ENCODE data around the gene BCL10.

GRCh38 chr1:85321237-85321964, 45.0 kb upstream of the BCL10 start:
- TF ChIP-seq CTCF (conservative IDR thresholded peaks at IDR 0.05; ENCODE audit: low read depth, low read length) (no peak), POLR2A (IDR thresholded peaks at IDR 0.05; ENCODE audit: low read depth, low read length) (no peak), MAZ (IDR thresholded peaks at IDR 0.05; ENCODE audit: borderline replicate concordance, low read depth, low read length) (no peak), ELK1 (IDR thresholded peaks at IDR 0.05; ENCODE audit: borderline replicate concordance, low read depth, low read length) (no peak), RCOR1 (IDR thresholded peaks at IDR 0.05; ENCODE audit: insufficient replicate concordance, low read length) (no peak)

Data from IMR-90 (cell line).